Hypothalamus (tissue), 51 donors: ENCODE measurements around the gene SPRYD3.

Source experiments
- DNase-seq, 51 donors: peaks; one replicate each; lab custom pipeline; 2025; lab: John Stamatoyannopoulos, UW

SPRYD3 gene

DNA sequence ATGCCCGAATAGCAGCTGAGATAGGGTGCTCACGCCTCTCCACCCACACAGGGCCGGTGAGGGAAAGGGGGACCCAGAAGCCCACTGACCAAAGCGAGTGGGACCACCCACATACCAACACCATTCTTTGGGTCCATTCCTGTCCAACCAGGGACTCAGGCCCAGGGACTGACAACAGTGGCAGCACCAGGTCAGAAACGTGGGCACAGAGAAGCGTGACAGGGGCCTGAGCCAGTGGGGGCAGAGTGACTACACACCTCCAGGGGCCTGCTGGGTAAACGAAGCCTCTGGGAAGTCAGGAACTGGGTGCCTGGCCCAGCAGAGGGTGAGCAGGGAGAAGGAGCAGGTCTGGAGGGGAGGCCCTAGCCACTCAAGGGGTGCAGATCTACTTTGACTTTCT, 13.7 kb downstream of the SPRYD3 start:
- DNase-seq = no peak

DNA sequence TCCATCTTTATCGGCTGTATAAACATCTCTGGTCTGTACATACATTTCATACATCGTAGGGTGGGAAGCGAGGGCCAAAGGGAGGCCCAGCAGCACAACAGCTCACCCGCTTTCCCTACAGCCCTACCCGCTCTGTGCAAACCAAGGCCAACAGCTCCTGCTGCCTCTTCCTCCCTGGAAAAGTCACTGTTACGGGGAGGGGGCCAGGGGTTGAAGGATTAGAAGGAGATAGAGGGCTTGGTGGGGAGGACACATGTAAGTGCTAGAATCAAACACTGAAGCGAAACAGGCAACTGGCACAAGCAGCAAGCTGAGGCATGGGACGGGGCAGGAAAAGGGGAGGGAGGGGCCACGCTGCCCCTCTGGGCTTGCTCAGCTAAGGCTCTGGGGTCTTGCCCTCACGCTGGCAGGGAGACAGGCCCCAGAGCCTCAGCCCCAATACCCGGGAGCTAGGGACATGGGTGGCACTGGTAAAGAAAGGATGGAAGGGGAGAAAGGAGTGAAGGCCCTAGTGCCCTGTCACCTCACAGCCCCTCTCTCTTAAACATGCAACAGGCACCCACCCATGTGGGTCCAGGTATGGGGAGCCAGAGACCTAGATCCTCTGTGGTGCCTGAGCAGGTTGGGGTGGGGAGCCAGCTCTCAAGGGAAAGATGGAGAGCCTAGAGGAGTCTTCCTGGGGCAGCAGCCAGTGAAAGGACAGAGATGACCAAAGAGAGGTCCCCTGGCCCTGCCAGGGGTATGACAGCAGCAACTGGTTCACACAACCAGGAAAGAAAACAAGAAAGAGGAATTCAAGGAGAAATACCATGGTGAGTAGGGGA, 14.4 kb downstream of the SPRYD3 start:
- DNase-seq = no peak

DNA sequence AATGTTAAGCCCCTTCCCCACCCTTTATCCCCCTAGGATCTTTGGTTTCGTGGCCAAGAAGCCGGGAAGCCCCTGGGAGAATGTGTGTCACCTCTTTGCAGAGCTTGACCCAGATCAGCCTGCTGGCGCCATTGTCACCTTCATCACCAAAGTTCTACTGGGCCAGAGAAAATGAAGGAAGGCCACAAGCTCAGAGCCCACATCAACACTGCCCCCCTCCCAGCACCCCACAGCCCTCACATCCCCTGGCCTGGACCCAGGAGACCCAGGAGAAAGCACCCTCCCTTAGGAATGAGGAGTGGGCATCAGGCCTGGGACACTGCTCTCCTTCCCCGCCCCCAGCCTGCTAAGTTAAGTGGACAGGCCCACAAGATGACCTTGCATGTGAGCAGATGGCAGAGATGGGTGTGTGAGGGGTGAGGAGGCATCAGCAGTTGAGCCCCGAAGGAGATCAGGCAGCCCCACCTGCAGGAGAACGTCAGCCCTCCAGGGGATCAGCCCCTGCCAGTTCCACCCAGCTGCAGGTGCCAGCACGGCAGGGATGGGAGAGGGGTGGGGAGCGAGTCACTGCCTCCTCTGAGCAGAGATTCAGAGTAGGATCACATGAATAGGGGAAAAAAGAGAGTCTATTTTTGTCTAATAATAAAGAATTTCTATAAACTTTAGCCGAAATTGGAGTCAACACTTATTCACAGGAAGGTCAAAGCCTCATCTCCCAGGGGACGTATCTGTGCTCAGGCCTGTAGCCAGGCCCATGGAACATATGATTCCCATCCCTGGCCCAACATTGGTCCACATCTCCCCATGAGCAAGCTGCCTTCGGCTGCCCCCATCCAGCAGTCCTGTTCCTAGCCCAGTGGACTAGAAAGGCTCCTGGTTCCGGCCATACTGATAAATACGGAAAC, 15.2 kb downstream of the SPRYD3 start:
- DNase-seq = peak in 1 of 51 donors; percentile 20

DNA sequence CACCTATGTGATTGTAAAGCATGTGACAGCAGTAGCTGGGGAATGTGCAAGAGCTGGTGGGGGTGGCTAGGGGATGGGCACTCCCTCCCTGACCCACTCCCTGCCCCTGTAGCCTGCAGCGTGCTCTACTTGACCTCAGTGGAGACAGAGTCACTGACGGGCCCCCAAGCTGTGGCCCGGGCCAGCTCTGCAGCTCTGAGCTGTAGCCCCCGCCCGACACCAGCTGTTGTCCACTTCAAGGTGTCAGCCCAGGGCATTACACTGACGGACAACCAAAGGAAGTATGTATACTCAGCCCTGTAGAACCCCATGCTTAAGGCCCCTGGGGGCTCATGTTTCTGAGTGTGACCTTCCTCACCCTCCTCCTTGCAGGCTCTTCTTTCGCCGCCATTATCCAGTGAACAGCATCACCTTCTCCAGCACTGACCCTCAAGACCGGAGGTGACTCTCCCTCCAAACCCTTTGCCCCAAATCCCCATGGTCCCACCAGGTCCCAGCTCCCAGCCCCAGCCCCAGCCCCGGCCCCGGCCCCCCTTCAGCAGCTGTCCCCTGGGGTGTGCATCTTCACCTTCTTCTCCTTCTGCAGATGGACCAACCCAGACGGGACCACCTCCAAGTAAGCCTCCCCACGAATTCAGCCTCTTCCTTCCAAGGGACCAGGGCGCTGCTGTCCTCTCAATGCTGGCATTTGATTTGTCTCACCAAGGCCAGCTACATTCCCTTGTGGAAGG, 16.0 kb downstream of the SPRYD3 start:
- DNase-seq = no peak

DNA sequence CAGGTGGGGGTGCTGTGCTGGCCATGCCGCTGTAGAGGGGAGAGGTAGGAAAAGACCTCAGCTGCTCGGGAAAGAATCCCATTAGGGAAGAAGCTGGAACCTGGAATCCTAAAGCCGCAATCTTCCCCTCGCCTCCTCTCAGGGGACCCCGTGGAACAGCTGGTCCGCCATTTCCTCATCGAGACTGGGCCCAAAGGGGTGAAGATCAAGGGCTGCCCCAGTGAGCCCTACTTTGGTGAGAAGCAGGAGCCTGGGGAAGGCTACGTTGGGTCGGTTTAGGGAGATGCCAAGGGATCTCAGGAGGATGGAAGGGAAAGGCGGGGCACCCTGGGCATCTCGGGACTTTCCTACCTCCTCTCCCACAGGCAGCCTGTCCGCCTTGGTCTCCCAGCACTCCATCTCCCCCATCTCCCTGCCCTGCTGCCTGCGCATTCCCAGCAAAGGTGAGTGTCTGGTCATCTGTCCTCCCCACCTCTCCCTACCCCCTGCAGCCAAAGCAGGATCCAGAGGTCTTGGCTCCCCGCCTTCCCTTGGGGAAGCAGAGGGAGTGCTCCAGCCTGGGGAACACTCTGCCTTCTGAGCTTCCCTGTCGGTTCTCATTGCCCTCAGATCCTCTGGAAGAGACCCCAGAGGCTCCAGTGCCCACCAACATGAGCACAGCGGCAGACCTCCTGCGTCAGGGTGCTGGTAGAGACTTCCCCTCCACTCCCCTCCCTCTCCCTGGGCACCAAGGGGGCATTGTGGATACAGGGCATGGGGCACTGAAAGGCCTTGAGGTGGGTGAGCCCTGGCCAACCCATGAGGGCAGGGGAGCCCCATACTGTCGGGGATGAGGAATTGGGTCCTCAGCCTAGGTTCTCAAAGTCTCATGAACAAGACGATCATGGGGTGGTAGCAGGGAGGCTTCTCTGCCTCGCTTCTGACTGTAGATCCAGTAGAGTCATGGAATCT, 16.9 kb downstream of the SPRYD3 start:
- no peak for DNase-seq

DNA sequence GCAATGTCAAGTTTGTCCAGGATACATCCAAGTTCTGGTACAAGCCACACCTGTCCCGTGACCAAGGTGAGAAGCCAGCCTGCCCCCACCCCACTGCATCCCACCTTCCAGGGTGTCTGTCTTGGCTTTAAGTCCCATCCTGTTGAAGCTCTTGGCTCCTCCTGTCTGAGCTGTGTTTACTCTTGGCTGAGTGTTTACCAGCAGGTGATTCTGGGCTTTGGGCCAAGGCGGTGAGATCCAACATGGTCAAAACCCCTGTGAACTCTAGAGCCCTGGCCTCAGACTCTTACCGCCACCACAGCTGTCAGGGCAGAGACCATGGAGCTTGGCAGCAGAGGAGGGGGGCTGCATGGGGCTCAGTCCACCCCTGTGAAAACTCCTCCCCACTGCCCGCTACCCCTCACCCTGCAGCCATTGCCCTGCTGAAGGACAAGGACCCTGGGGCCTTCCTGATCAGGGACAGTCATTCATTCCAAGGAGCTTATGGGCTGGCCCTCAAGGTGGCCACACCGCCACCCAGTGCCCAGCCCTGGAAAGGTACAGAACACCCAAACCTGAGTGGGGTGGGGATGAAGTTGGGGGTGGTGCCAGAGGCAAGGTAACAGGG, 17.7 kb downstream of the SPRYD3 start:
- DNase-seq = no peak

DNA sequence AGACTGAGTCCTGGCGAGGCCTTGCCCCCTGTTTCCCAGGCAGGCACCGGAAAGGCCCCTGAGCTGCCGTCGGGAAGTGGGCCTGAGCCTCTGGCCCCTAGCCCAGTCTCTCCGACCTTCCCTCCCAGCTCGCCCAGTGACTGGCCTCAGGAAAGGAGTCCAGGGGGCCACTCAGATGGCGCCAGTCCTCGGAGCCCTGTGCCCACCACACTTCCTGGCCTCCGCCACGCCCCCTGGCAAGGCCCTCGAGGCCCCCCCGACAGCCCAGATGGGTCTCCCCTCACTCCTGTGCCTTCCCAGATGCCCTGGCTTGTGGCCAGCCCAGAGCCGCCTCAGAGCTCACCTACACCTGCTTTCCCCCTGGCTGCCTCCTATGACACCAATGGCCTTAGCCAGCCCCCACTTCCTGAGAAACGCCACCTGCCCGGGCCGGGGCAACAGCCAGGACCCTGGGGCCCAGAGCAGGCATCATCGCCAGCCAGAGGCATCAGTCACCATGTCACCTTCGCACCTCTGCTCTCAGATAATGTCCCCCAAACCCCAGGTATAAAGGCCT, 18.4 kb downstream of the SPRYD3 start:
- no peak for DNase-seq

DNA sequence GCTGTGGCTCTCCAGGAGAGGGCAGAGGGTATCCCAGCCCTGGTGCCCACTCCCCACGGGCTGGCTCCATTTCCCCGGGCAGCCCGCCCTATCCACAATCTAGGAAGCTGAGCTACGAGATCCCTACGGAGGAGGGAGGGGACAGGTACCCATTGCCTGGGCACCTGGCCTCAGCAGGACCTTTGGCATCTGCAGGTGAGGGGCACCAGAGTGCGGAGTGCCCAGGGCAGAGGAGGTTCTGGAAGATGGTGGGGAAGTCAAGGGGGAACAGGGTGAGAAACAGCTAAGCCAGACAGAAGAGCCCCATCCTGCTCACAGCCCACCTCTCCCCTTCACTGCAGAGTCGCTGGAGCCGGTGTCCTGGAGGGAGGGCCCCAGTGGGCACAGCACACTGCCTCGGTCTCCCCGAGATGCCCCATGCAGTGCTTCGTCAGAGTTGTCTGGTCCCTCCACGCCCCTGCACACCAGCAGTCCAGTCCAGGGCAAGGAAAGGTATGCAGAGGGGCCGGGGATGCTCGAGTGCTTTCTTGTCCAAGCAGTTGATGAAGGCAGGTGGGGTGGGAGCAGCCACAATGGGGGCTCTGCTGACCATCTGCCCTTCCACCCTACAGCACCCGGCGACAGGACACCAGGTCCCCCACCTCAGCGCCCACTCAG, 19.0 kb downstream of the SPRYD3 start:
- DNase-seq = no peak

DNA sequence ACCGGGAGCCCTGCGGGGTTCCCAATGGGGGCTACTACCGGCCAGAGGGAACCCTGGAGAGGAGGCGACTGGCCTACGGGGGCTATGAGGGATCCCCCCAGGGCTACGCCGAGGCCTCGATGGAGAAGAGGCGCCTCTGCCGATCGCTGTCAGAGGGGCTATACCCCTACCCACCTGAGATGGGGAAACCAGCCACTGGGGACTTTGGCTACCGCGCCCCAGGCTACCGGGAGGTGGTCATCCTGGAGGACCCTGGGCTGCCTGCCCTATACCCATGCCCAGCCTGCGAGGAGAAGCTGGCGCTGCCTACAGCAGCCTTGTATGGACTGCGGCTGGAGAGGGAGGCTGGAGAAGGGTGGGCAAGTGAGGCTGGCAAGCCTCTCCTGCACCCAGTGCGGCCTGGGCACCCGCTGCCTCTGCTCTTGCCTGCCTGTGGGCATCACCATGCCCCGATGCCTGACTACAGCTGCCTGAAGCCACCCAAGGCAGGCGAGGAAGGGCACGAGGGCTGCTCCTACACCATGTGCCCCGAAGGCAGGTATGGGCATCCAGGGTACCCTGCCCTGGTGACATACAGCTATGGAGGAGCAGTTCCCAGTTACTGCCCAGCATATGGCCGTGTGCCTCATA, 19.6 kb downstream of the SPRYD3 start:
- no peak for DNase-seq

DNA sequence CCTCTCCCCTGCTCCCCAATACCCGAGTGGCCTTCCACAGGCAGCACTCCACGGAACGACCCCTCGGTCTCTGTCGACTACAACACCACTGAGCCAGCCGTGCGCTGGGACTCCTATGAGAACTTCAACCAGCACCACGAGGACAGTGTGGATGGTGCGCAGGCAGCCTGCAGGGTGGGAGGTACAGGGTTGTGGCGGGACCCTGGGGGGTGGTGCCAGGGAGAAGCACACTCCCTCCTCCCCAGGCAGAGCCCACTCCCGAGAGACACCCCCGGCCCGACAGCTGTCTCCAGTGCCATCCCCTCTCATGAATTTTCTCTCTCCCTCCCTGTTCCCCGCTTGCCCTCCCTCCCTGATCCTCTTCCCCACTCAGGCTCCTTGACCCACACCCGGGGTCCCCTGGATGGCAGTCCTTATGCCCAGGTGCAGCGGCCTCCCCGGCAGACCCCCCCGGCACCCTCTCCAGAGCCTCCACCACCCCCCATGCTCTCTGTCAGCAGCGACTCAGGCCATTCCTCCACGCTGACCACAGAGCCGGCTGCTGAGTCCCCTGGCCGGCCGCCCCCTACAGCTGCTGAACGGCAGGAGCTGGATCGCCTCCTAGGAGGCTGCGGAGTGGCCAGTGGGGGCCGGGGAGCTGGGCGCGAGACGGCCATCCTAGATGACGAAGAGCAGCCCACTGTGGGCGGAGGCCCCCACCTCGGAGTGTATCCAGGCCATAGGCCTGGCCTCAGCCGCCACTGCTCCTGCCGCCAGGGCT, 20.3 kb downstream of the SPRYD3 start:
- no peak for DNase-seq

DNA sequence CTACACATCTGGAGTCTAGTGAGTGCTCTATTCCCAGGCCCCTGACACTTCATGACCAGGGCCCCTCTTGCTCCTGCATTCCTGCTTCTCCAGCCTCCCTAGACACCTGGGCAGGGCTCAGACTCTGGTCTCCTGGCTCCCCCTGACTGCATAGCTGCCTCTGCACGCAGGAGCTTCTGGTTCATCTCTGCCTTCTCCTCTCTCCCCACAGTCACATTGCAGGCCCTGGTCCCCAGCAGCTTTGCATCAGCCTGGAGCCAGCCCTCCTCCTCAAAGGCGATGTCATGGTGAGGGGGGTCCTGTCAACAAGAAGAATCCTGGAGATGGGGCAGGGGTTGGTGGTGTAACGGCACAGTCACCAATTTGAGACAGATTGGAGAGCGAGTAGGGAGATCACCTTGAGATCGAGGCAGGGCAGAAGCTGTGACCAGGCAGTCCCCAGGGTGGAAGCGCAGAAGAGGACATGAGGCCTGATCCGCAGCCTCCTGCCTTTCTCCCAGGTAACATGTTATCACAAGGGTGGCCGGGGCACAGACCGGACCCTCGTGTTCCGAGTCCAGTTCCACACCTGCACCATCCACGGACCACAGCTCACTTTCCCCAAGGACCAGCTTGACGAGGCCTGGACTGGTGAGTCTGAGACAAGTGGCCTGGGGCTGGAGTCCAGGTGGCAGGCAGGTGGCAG, 21.2 kb downstream of the SPRYD3 start:
- DNase-seq = no peak

DNA sequence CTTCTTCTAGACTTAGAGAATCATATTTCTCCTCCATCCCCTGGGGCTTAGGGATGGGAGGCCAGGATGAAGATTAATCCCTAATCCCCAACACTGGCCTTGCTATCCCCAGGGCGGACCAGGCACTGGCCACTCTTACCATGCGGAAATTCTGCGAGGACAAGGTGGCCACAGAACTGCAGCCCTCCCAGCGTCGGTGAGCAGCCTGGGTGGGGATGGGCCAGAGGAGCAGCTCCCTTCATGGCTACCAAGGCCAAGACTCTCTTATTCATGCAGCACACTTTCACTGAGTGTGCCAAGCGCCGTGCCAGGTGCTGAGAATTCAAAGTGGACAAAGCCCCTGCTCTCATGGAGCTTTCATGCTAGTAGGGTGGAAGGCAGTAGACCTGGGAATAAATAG, 22.3 kb downstream of the SPRYD3 start:
- no peak for DNase-seq

DNA sequence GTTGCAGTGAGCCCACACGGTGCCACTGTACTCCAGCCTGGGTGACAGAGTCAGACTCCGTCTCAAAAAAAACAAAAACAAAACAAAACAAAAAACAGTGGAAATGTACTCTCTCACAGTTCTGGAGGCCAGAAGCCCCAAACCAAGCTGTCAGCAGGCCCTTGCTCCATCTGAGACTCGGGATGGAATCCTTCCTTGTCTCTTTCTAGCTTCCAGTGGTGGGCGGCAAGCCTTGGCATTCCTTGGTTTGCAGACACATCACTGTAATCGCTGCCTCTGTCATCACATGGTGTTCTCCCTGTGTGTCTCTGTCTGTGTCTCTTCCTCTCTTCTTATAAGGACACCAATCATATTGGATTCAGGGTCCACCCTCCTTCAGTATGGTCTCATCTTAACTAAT, 22.9 kb downstream of the SPRYD3 start:
- DNase-seq = no peak

DNA sequence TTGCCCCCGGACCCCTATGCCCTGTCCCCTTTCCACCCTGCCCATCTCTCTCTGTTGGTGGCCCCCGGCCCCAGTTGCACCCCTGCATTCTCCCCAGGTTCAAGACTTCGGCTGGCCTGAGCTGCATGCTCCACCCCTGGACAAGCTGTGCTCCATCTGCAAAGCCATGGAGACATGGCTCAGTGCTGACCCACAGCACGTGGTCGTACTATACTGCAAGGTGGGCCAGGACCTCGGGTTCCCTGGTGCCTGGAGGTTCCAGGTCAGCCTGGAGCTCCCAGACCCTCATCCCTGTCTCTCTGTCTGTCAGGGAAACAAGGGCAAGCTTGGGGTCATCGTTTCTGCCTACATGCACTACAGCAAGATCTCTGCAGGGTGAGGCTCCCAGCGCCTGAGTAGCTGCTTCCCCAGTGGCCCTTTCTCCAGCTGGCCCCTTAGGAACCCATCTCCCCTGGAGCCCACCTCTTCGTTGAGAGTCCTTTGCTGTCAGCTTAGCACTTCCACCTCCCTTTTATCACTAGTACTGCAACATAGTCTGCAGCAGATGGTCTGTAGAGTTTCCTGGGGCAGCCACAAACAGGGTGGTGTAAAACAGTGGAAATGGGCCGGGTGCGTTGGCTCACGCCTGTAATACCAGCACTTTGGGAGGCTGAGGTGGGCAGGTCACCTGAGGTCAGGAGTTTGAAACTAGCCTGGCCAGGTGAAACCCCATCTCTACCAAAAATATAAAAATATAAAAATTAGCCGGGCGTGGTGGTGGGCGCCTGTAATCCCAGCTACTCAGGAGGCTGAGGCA, 23.5 kb downstream of the SPRYD3 start:
- no peak for DNase-seq

DNA sequence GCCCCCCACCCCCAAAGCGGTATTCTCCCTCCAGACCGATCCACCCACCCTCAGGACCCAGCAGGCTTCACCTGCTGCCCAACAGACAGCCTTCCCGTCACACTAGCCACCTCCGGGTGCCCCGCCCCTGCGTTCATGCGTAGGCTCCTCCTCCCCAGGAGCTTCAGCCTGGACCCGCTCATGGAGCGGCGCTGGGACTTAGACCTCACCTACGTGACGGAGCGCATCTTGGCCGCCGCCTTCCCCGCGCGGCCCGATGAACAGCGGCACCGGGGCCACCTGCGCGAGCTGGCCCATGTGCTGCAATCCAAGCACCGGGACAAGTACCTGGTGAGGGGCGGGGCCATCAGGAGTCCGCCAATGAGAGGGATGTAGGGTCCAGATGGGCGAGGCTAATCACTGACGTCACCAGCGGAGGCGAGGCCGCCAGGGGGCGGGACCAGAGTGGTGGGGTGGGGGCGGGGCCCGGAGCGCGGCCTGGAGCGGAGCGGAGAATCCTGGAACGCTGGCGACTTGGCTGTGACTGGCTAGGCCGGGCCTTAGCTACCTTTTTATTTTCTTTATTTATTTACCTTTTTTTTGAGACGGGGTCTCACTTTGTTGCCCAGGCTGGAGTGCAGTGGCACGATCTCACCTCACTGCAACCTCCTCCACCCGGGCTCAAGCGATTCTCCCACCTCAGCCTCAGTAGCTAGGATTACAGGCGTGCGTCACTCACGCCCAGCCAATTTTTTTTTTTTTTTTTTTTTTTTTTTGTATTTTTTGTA, 24.9 kb downstream of the SPRYD3 start:
- DNase-seq = peak; percentile 60 to 98 (median 93)
